OCI-LY1 (cell line): Measurements from ENCODE around the gene OBSL1.

Experiments
- H2AFZ ChIP-seq: fragments of 200-600 bp; sonication (generic), shearing (Covaris generic); 2 replicates; pipeline ENCODE4 v1.6.0; 2014; ENCODE audit warnings: antibody characterized with exemption, mild to moderate bottlenecking, low read length
- H3F3A ChIP-seq: fragments of 200-600 bp; sonication (generic), shearing (Covaris generic); 2 replicates; pipeline ENCODE4 v1.6.0; 2014; ENCODE audit warnings: mild to moderate bottlenecking, antibody characterized with exemption, low read length, moderate library complexity; ENCODE audit not compliant: insufficient read depth
- H3K27ac ChIP-seq: fragments of 200-600 bp; sonication (generic); 2 replicates; pipeline ENCODE4 v1.5.1; 2014; ENCODE audit warnings: low read length, mixed run types, mild to moderate bottlenecking, low read depth; ENCODE audit not compliant: poor library complexity, severe bottlenecking
- H3K27me3 ChIP-seq: fragments of 200-600 bp; sonication (generic); 2 replicates; pipeline ENCODE4 v1.6.0; 2014; ENCODE audit warnings: antibody characterized with exemption, mild to moderate bottlenecking, low read length, moderate library complexity; ENCODE audit not compliant: insufficient read depth
- H3K36me3 ChIP-seq: fragments of 200-600 bp; sonication (generic); 2 replicates; pipeline ENCODE4 v1.6.1; 2014; ENCODE audit warnings: mild to moderate bottlenecking, antibody characterized with exemption, low read length, moderate library complexity, mixed read lengths; ENCODE audit not compliant: insufficient read depth
- H3K4me1 ChIP-seq: fragments of 200-600 bp; sonication (generic); 2 replicates; pipeline ENCODE4 v1.5.1; 2014; ENCODE audit warnings: mild to moderate bottlenecking, low read length, moderate library complexity; ENCODE audit not compliant: insufficient read depth, severe bottlenecking
- H3K4me2 ChIP-seq: fragments of 200-600 bp; sonication (generic), shearing (Covaris generic); 2 replicates; pipeline ENCODE4 v1.6.1; 2014; ENCODE audit warnings: low read length
- H3K4me3 ChIP-seq: fragments of 200-600 bp; sonication (generic); 2 replicates; pipeline ENCODE4 v1.5.1; 2014; ENCODE audit warnings: low read length, low read depth, mild to moderate bottlenecking, mixed read lengths; ENCODE audit not compliant: poor library complexity, severe bottlenecking
- H3K79me2 ChIP-seq: fragments of 200-600 bp; shearing (Covaris generic); 2 replicates; pipeline ENCODE4 v1.6.1; 2016; ENCODE audit warnings: mixed run types, low read length, mixed read lengths; ENCODE audit not compliant: insufficient read depth
- H3K9ac ChIP-seq: fragments of 200-600 bp; sonication (generic), shearing (Covaris generic); 2 replicates; pipeline ENCODE4 v1.6.1; 2014; ENCODE audit warnings: mild to moderate bottlenecking, low read length, mixed read lengths
- H3K9me2 ChIP-seq: fragments of 200-600 bp; sonication (generic), shearing (Covaris generic); 2 replicates; pipeline ENCODE4 v1.6.1; 2014; ENCODE audit warnings: low read depth, mild to moderate bottlenecking, low read length, mixed read lengths
- H3K9me3 ChIP-seq: fragments of 200-600 bp; shearing (Covaris generic); 2 replicates; pipeline ENCODE4 v1.6.1; 2014; ENCODE audit warnings: low read length, mixed read lengths
- H4K20me1 ChIP-seq: fragments of 200-600 bp; sonication (generic), shearing (Covaris generic); 2 replicates; pipeline ENCODE4 v1.6.0; 2016; ENCODE audit warnings: mild to moderate bottlenecking, low read length; ENCODE audit not compliant: insufficient read depth
- EZH2 ChIP-seq: fragments of 200-600 bp; sonication (generic), shearing (Covaris generic); IDR thresholded peaks from 2 replicates; pipeline ENCODE4 v1.8.0; 2017; ENCODE audit warnings: borderline replicate concordance, mixed run types, mild to moderate bottlenecking, antibody characterized with exemption, low read length, moderate library complexity, mixed read lengths
- TF ChIP-seq, protein P1 (sequence below): fragments of 200-600 bp; sonication (generic), shearing (Covaris generic); IDR thresholded peaks from 2 replicates; pipeline ENCODE4 v1.5.1; 2017; ENCODE audit warnings: mild to moderate bottlenecking, antibody characterized with exemption, low read length, moderate library complexity, mixed read lengths

OBSL1 gene

DNA sequence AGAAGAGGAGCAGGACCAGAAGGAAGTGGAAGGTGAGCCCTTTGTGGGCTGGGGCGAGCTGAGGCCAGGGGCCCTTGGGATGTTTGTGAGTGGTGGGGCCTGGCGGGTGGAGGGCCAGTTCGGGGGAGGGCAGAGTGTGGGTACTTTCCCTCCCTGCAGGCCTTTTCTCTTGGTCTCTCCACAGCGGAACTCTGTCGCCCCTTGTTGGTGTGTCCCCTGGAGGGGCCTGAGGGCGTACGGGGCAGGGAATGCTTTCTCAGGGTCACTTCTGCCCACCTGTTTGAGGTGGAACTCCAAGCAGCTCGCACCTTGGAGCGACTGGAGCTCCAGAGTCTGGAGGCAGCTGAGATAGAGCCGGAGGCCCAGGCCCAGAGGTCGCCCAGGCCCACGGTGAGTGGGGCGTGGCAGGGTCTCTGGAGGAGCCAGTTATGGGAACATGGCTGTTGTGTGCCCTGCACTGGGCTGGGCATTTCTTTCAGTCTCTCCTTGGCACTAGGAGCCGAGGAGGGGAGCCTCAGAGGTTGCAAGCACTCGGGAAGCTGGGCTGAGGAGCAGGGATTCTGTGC is 37.1 kb upstream of the OBSL1 start:
- Histone ChIP-seq H3K27ac (no peak overlapping the region), H2AFZ (no peak overlapping the region), H3F3A (no peaks in the 10 kb centered on the region), H3K9me2 (no peaks in the 10 kb centered on the region), H3K79me2 (no peaks in the 10 kb centered on the region), H3K9me3 (no peaks in the 10 kb centered on the region), H4K20me1 (no peaks in the 10 kb centered on the region), H3K4me3 (no peak overlapping the region), H3K36me3 (peaks cover 25% of the 10 kb centered on the region; the same call in 1 of the 2 replicates), H3K4me1 (peaks cover 7% of the 10 kb centered on the region), H3K4me2 (no peak overlapping the region), H3K9ac (no peak overlapping the region), H3K27me3 (no peaks in the 10 kb centered on the region)
- TF ChIP-seq, protein P1, sequence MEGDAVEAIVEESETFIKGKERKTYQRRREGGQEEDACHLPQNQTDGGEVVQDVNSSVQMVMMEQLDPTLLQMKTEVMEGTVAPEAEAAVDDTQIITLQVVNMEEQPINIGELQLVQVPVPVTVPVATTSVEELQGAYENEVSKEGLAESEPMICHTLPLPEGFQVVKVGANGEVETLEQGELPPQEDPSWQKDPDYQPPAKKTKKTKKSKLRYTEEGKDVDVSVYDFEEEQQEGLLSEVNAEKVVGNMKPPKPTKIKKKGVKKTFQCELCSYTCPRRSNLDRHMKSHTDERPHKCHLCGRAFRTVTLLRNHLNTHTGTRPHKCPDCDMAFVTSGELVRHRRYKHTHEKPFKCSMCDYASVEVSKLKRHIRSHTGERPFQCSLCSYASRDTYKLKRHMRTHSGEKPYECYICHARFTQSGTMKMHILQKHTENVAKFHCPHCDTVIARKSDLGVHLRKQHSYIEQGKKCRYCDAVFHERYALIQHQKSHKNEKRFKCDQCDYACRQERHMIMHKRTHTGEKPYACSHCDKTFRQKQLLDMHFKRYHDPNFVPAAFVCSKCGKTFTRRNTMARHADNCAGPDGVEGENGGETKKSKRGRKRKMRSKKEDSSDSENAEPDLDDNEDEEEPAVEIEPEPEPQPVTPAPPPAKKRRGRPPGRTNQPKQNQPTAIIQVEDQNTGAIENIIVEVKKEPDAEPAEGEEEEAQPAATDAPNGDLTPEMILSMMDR: no peak
- no peak for TF ChIP-seq EZH2

DNA sequence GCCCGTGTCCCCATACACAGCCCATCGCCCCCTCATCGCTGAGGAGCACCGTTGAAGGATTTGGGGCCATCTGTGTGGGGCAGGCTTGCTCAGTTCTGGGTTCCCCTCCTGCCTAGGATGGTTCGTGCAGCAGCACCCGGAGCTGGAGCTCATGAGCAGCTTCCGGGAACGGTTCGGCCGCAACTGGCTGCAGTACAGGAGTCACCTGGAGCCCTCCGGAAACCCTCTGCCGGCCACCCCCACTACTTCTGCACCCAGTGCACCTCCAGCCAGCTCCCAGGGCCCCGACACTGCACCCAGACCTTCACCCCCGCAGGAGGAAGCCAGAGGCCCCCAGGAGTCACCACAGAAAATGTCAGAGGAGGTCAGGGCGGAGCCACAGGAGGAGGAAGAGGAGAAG is 36.6 kb upstream of the OBSL1 start:
- Histone ChIP-seq H3K9me2 (no peaks in the 10 kb centered on the region), H3K27me3 (no peaks in the 10 kb centered on the region), H4K20me1 (no peaks in the 10 kb centered on the region), H2AFZ (no peak overlapping the region), H3K4me2 (no peak overlapping the region), H3K79me2 (no peaks in the 10 kb centered on the region), H3K36me3 (peaks cover 25% of the 10 kb centered on the region; the same call in 1 of the 2 replicates), H3K4me1 (peaks cover 6% of the 10 kb centered on the region), H3K9me3 (no peaks in the 10 kb centered on the region), H3K9ac (no peak overlapping the region), H3K27ac (no peak overlapping the region), H3K4me3 (no peak overlapping the region), H3F3A (no peaks in the 10 kb centered on the region)
- TF ChIP-seq, protein P1: no peak
- no peak for TF ChIP-seq EZH2

DNA sequence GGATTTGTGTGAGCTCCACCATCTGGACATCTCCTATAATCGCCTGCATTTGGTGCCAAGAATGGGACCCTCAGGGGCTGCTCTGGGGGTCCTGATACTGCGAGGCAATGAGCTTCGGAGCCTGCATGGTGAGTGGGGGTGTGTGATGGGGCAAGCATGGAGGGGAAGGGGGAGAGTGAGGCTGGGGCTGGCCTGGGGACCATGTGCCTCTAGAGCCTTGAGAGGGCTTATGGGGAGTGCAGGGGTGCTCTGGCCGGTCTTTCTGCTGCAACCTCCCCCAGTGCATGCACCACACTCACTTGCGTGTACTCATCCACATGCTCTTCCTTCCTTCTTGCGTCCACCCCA is 34.2 kb upstream of the OBSL1 start:
- TF ChIP-seq EZH2: no peak
- TF ChIP-seq, protein P1: no peak
- Histone ChIP-seq H3K36me3 (peaks cover 25% of the 10 kb centered on the region; the same call in 1 of the 2 replicates), H4K20me1 (no peaks in the 10 kb centered on the region), H2AFZ (no peak overlapping the region), H3K79me2 (no peaks in the 10 kb centered on the region), H3K4me1 (no peaks in the 10 kb centered on the region), H3K9ac (no peak overlapping the region), H3K9me3 (no peaks in the 10 kb centered on the region), H3K27ac (no peak overlapping the region), H3K27me3 (no peaks in the 10 kb centered on the region), H3K4me3 (no peak overlapping the region), H3K4me2 (no peak overlapping the region), H3F3A (no peaks in the 10 kb centered on the region), H3K9me2 (no peaks in the 10 kb centered on the region)
